Pancreas (tissue), 10 donors: ENCODE data around the gene LHPP. TPM values are rescaled to one million over a fixed set of nuclear protein-coding genes. Genes with fewer than 3 reads are reported as not detected.
A peak's percentile ranks its signal among the peaks of the same experiment; 100 is the strongest.

Experiments
- ATAC-seq, 4 donors: fragments of 200-7000 bp; cut with Tn5 transposase; one replicate each; pipeline versions ENCODE4 v1.8.0 to v1.9.1; 2020; ENCODE audit warnings: mild to moderate bottlenecking in 4 of 4, moderate library complexity in 4 of 4
- DNase-seq, 6 donors: peaks; one replicate each; pipeline ENCODE4 v3.0.0-alpha.2; 2020
- FAIRE-seq: peaks from 2 replicates; lab custom pipeline; 2012; peaks lifted over from hg19 to GRCh38; lab: Jason Lieb, UNC
- H3K27ac ChIP-seq, 4 donors: fragments of 200-600 bp; sonication (generic); 1 replicate in 3 of 4; 2 replicates in 1 of 4; pipeline versions ENCODE4 v1.5.0 to v1.8.0; 2020
- H3K27me3 ChIP-seq, 4 donors: fragments of 200-600 bp; one replicate each; pipeline ENCODE4 v1.8.0; 2021
- H3K36me3 ChIP-seq, 3 donors: fragments of 200-600 bp; sonication (generic) in 1 of 3; one replicate each; pipeline versions ENCODE4 v1.5.0 to v1.8.0; 2020 to 2021
- H3K4me1 ChIP-seq, 3 donors: fragments of 200-600 bp; one replicate each; pipeline ENCODE4 v1.8.0; 2021
- H3K4me3 ChIP-seq, 4 donors: fragments of 200-600 bp; sonication (generic) in 2 of 4; one replicate each; pipeline versions ENCODE4 v1.5.0 to v1.8.0; 2020 to 2021
- H3K9me3 ChIP-seq, 4 donors: fragments of 200-600 bp; one replicate each; pipeline ENCODE4 v1.8.0; 2021
- CTCF ChIP-seq, 4 donors: fragments of 200-600 bp; sonication (generic) in 3 of 4; IDR thresholded peaks; one replicate each; pipeline versions ENCODE4 v1.5.0 to v1.8.0; 2021; ENCODE audit warnings: antibody characterized with exemption in 4 of 4
- WGBS, 2 donors: extraction: QIAGEN DNeasy Blood & Tissue Kit; methylation state at CpG; one replicate each; pipeline ENCODE4 v1.1.7; 2013; 5-methylcytosine and 5-hydroxymethylcytosine counted together
- intact Hi-C, 3 donors: fragments of 100-400 bp; cut with DNase I; formaldehyde crosslinking; loops; one replicate each; pipeline versions ENCODE4 v1.11.1 to v1.14.2; 2022
- polyA plus RNA-seq, 2 donors: library from polyadenylated mRNA; stranded (reverse); fragments of 200-250 nt; gene quantifications; one replicate each; pipeline ENCODE4 v1.2.3, GENCODE V29; 2013
- total RNA-seq, 6 donors: library from RNA; stranded (reverse); fragmentation: NEBNext Ultra II Directional in 4 of 6; extraction: Animal tissue kit (Norgen Biotek cat#: 25700) in 4 of 6; gene quantifications; one replicate each; pipeline versions ENCODE4 v1.2.1 to v1.2.4, GENCODE V29; 2021 to 2023
- donor health status: healthy with polysubstance abuse.
- donor health status: DM: no; HTN: no; CAD: no; lungs with moderate emphysema.
- donor health status: DM: no; HTN: no; CAD: no.
- donor health status: control.
- donor health status: control.
- donor health status: Bipolar disorder and iron deficiency.
- donor health status: DM: yes; HTN: yes; CAD: no.
- donor health status: DM: no; HTN: no; CAD: no.
- donor health status: DM: no; HTN: no; CAD: no.
- donor health status: DM: yes; HTN: yes; CAD: no.

The LHPP gene
- total and polyA plus RNA-seq, 8 donors = 5.3 to 10.8 (median 7.8) TPM

- H3K36me3 ChIP-seq = no peaks in the 10 kb centered on the region
- no peak for TF ChIP-seq CTCF (IDR thresholded peaks at IDR 0.05)
- DNase-seq (peak in 2 of 6 donors; percentile 57 to 72), ATAC-seq (peak in 3 of 4 donors; percentile 25 to 61 (median 36)), FAIRE-seq (no peak)
- H3K27ac ChIP-seq = no peak overlapping the region
- peak overlapping the region in 2 of 4 donors; percentile 26 to 41 for H3K4me3 ChIP-seq
- H3K4me1 ChIP-seq = peaks cover 0 to 9% (median 7%) of the 10 kb centered on the region in 3 donors
- intact Hi-C loops = no loop called here
- 2 to 3% methylated on average over 45 to 60 of the region's 60 CpGs for WGBS, 2 donors
- peaks cover 0 to 38% (median 17%) of the 10 kb centered on the region in 4 donors for H3K27me3 ChIP-seq
- no peaks in the 10 kb centered on the region for H3K9me3 ChIP-seq
Observed at GRCh38 chr10:124447751-124448466, 13.7 kb upstream of the LHPP start.

GRCh38 chr10:124448696-124449169, 12.9 kb upstream of the LHPP start:
- WGBS, 2 donors = 2 to 4% methylated on average over 25 to 26 of the region's 26 CpGs
- no peaks in the 10 kb centered on the region for H3K36me3 ChIP-seq
- TF ChIP-seq CTCF (IDR thresholded peaks at IDR 0.05) = no peak
- peaks cover 0 to 38% (median 17%) of the 10 kb centered on the region in 4 donors for H3K27me3 ChIP-seq
- no peaks in the 10 kb centered on the region for H3K9me3 ChIP-seq
- FAIRE-seq (no peak), ATAC-seq (no peak), DNase-seq (no peak)
- peaks cover 0 to 9% (median 7%) of the 10 kb centered on the region in 3 donors for H3K4me1 ChIP-seq
- H3K4me3 ChIP-seq = no peak overlapping the region
- H3K27ac ChIP-seq = no peak overlapping the region
- intact Hi-C loops = no loop called here

GRCh38 chr10:124449170-124450011, 12.2 kb upstream of the LHPP start:
- TF ChIP-seq CTCF (IDR thresholded peaks at IDR 0.05) = no peak
- peaks cover 0 to 38% (median 17%) of the 10 kb centered on the region in 4 donors for H3K27me3 ChIP-seq
- 2 to 4% methylated on average over 59 of the region's 59 CpGs for WGBS, 2 donors
- H3K36me3 ChIP-seq = no peaks in the 10 kb centered on the region
- FAIRE-seq = no peak
- intact Hi-C loops = no loop called here
- peaks cover 0 to 9% (median 7%) of the 10 kb centered on the region in 3 donors for H3K4me1 ChIP-seq
- no peak overlapping the region for H3K27ac ChIP-seq
- no peak for DNase-seq
- peak in 2 of 4 donors; percentile 23 to 25 for ATAC-seq
- H3K9me3 ChIP-seq = no peaks in the 10 kb centered on the region
- peak overlapping the region in 1 of 4 donors; percentile 25 for H3K4me3 ChIP-seq

- no peak for DNase-seq
- no peaks in the 10 kb centered on the region for H3K36me3 ChIP-seq
- H3K27ac ChIP-seq = no peak within 1 kb of the TSS
- no peak for FAIRE-seq
- peak within 1 kb of the TSS in 1 of 4 donors; percentile 25 for H3K4me3 ChIP-seq
- peak in 1 of 4 donors; percentile 16 for ATAC-seq
- no peak for TF ChIP-seq CTCF (IDR thresholded peaks at IDR 0.05)
- H3K4me1 ChIP-seq = peaks cover 0 to 9% (median 7%) of the 10 kb centered on the region in 3 donors
- peaks cover 0 to 38% (median 17%) of the 10 kb centered on the region in 4 donors for H3K27me3 ChIP-seq
- no peaks in the 10 kb centered on the region for H3K9me3 ChIP-seq
- WGBS, 2 donors = 2% methylated on average over 42 to 55 of the region's 57 CpGs
- intact Hi-C loops = no loop called here
Observed at GRCh38 chr10:124450012-124450782, 11.4 kb upstream of the LHPP start, which contains the start of gene NKX1-2. NKX1-2 (minus strand) TSS chr10:124450035; CDS start chr10:124449943, 92 bp downstream.
